Effector memory CD4-positive, alpha-beta T cell (primary cell): ENCODE measurements around the gene ARHGAP6.

ENCODE experiments used
- DNase-seq, 3 donors: peaks; one replicate each; pipeline ENCODE4 v3.0.0-alpha.2; 2020
- H3K27ac ChIP-seq: 2 replicates; pipeline ENCODE4 v1.7.0; 2013; ENCODE audit warnings: mild to moderate bottlenecking, low read length, moderate library complexity; ENCODE audit not compliant: insufficient read depth, poor library complexity, severe bottlenecking
- H3K27me3 ChIP-seq: replicated peaks from 2 replicates; pipeline ENCODE4 v1.7.0; 2013; ENCODE audit warnings: mild to moderate bottlenecking, low read length; ENCODE audit not compliant: insufficient read depth, control insufficient read depth, poor library complexity, severe bottlenecking
- H3K36me3 ChIP-seq: 2 replicates; pipeline ENCODE4 v1.7.0; 2013; ENCODE audit warnings: mild to moderate bottlenecking, low read length, moderate library complexity; ENCODE audit not compliant: control insufficient read depth, insufficient read depth
- H3K4me1 ChIP-seq: 2 replicates; pipeline ENCODE4 v1.7.0; 2013; ENCODE audit warnings: low read length, mild to moderate bottlenecking; ENCODE audit not compliant: control insufficient read depth, insufficient read depth, poor library complexity, severe bottlenecking
- H3K4me3 ChIP-seq: 2 replicates; pipeline ENCODE4 v1.7.0; 2013; ENCODE audit warnings: low read length, low read depth, mild to moderate bottlenecking; ENCODE audit not compliant: insufficient read depth, poor library complexity, severe bottlenecking
- H3K9me3 ChIP-seq: 2 replicates; pipeline ENCODE4 v1.7.0; 2013; ENCODE audit warnings: mild to moderate bottlenecking, low read length, moderate library complexity; ENCODE audit not compliant: control insufficient read depth

The ARHGAP6 gene

DNA sequence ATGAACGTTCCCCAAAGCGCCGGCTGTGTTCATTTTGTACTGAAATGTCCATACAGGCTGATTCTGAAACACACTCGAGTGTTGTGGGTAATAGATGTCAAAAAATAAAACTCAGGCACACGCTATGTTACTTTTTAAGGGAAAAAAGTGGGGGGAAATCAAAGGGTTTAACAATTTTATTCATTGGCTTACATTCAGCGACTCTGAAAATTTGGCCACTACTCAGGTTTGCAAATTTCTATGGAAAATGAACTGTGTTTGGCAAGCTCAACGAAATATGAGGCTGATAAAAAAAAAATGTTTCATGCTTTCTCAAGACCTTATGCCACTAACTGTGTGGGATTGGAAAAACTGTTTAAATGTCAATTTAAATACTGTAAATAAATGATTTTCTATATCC, 354.0 kb downstream of the ARHGAP6 start:
- H3K4me3 ChIP-seq = no peak overlapping the region
- no peaks in the 10 kb centered on the region for H3K4me1 ChIP-seq
- no peaks in the 10 kb centered on the region for H3K36me3 ChIP-seq
- no peaks in the 10 kb centered on the region for H3K27me3 ChIP-seq
- H3K9me3 ChIP-seq = no peaks in the 10 kb centered on the region
- DNase-seq = no peak
- no peak overlapping the region for H3K27ac ChIP-seq

- Histone ChIP-seq H3K4me3 (no peak overlapping the region), H3K9me3 (no peaks in the 10 kb centered on the region), H3K36me3 (no peaks in the 10 kb centered on the region), H3K4me1 (no peaks in the 10 kb centered on the region), H3K27me3 (no peaks in the 10 kb centered on the region), H3K27ac (no peak overlapping the region)
- no peak for DNase-seq
Measured at GRCh38 chrX:11309220-11309619, 356.5 kb downstream of the ARHGAP6 start.

- Histone ChIP-seq H3K4me1 (no peaks in the 10 kb centered on the region), H3K4me3 (no peak overlapping the region), H3K27me3 (no peaks in the 10 kb centered on the region), H3K36me3 (no peaks in the 10 kb centered on the region), H3K9me3 (no peaks in the 10 kb centered on the region), H3K27ac (no peak overlapping the region)
- DNase-seq = no peak
Measured at GRCh38 chrX:11305641-11306040, 360.1 kb downstream of the ARHGAP6 start.

- no peak for DNase-seq
- no peak overlapping the region for H3K27ac ChIP-seq
- H3K36me3 ChIP-seq = no peaks in the 10 kb centered on the region
- H3K4me1 ChIP-seq = no peaks in the 10 kb centered on the region
- no peak overlapping the region for H3K4me3 ChIP-seq
- H3K9me3 ChIP-seq = no peaks in the 10 kb centered on the region
- no peaks in the 10 kb centered on the region for H3K27me3 ChIP-seq
Measured at GRCh38 chrX:11304829-11305228, 360.9 kb downstream of the ARHGAP6 start.

DNA sequence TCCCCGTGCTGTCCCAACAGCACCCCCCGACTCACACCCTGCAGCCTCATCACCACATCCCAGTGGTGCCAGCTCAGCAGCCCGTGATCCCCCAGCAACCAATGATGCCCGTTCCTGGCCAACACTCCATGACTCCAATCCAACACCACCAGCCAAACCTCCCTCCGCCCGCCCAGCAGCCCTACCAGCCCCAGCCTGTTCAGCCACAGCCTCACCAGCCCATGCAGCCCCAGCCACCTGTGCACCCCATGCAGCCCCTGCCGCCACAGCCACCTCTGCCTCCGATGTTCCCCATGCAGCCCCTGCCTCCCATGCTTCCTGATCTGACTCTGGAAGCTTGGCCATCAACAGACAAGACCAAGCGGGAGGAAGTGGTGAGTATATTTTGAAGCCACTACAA, 367.1 kb downstream of the ARHGAP6 start:
- Histone ChIP-seq H3K36me3 (no peaks in the 10 kb centered on the region), H3K9me3 (no peaks in the 10 kb centered on the region)

GRCh38 chrX:11296051-11296450, 369.7 kb downstream of the ARHGAP6 start:
- no peak overlapping the region for H3K27ac ChIP-seq
- H3K9me3 ChIP-seq = no peaks in the 10 kb centered on the region
- no peaks in the 10 kb centered on the region for H3K4me1 ChIP-seq
- no peak overlapping the region for H3K4me3 ChIP-seq
- no peak for DNase-seq
- H3K27me3 ChIP-seq = no peaks in the 10 kb centered on the region
- H3K36me3 ChIP-seq = no peaks in the 10 kb centered on the region

More for the DNA sequence above, 367.1 kb downstream of the ARHGAP6 start:
- no peak for DNase-seq
- Histone ChIP-seq H3K27ac (no peak overlapping the region), H3K27me3 (no peaks in the 10 kb centered on the region), H3K4me1 (no peaks in the 10 kb centered on the region), H3K4me3 (no peak overlapping the region)

DNA sequence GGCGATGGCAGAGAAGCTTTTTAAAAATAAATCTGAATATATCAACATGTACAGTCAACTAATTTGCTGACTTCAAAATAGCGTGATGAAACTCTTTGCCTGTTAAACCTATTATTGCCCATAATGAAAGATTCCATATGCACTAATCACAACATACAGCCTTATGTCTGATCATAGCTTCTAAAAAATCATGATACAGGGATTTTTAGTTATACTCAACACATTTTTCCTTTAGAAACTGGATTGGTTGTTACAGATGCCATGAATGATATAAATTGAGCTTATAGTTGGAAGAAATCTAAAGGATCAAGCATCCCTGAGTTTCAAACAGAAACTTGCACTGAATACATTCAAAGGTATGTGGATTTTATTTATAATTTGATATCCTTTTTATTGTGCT, 372.6 kb downstream of the ARHGAP6 start, which contains the start of gene AMELX:
TSS of gene AMELX (plus strand) at position 301 of the 400 bp plus-strand sequence. CDS start 1,376 bp downstream, outside the sequence.
- Histone ChIP-seq H3K4me1 (no peaks in the 10 kb centered on the region), H3K4me3 (no peak within 1 kb of the TSS), H3K36me3 (no peaks in the 10 kb centered on the region), H3K27me3 (no peaks in the 10 kb centered on the region), H3K9me3 (no peaks in the 10 kb centered on the region), H3K27ac (no peak within 1 kb of the TSS)
- DNase-seq = no peak

- H3K36me3 ChIP-seq = no peaks in the 10 kb centered on the region
- H3K9me3 ChIP-seq = no peaks in the 10 kb centered on the region
- H3K27me3 ChIP-seq = no peaks in the 10 kb centered on the region
- H3K4me1 ChIP-seq = no peaks in the 10 kb centered on the region
- no peak overlapping the region for H3K27ac ChIP-seq
- DNase-seq = no peak
- H3K4me3 ChIP-seq = no peak overlapping the region
Measured at GRCh38 chrX:11290416-11291102, 375.2 kb downstream of the ARHGAP6 start.

DNA sequence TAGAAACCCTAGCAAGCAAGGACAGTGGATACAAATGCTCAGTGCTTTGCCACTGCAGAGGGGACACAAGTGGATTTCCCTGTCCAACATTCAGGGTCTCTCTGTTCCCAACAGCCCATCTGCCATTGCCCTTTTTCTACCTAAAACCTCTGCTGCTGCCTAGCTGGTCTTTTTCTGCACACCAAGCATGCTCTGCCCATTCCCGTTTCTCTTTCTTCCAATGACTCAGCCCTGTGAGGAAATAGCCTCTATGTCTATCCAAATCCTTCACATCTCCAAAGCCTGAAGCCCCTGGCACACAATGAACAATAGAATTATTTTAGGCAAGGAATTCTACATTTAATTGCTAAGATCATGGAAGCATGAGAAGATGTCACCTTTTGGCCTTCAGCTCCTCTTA, 378.2 kb downstream of the ARHGAP6 start:
- DNase-seq = no peak
- no peaks in the 10 kb centered on the region for H3K27me3 ChIP-seq
- H3K4me3 ChIP-seq = no peak overlapping the region
- no peaks in the 10 kb centered on the region for H3K9me3 ChIP-seq
- H3K36me3 ChIP-seq = no peaks in the 10 kb centered on the region
- no peaks in the 10 kb centered on the region for H3K4me1 ChIP-seq
- H3K27ac ChIP-seq = no peak overlapping the region

GRCh38 chrX:11285651-11286050, 380.1 kb downstream of the ARHGAP6 start:
- Histone ChIP-seq H3K27ac (no peak overlapping the region), H3K4me3 (no peak overlapping the region), H3K36me3 (no peaks in the 10 kb centered on the region), H3K4me1 (no peaks in the 10 kb centered on the region), H3K27me3 (no peaks in the 10 kb centered on the region), H3K9me3 (no peaks in the 10 kb centered on the region)
- no peak for DNase-seq
